ENCODE measurements around the gene MDM2. TPM values are rescaled to one million over a fixed set of nuclear protein-coding genes. Genes with fewer than 3 reads are reported as not detected.
A peak's percentile ranks its signal among the peaks of the same experiment; 100 is the strongest.
"Not testable (repeated sequence)": the region's sequence is repeated elsewhere in the genome, so short reads cannot be mapped to it uniquely, and the experiment has no call there.

MDM2 gene
- total RNA-seq, 4 donors from 2014 or later: 47.5 to 79.2 (median 57.4) TPM

GRCh38 chr12:68863109-68863770, 55.3 kb downstream of the MDM2 start:
- WGBS, 2 donors (ENCODE audit: low coverage in 1 of 2): 68 to 82% methylated on average over 4 to 5 of the region's 7 CpGs
- no peaks in the 10 kb centered on the region for H3K27me3 ChIP-seq
- H3K4me1 ChIP-seq: peaks cover 0 to 6% (median 0%) of the 10 kb centered on the region in 3 donors
- no peak for ATAC-seq
- TF ChIP-seq POLR2A (IDR thresholded peaks at IDR 0.05): no peak
- TF ChIP-seq EP300 (IDR thresholded peaks at IDR 0.05): no peak
- no peak for TF ChIP-seq POLR2AphosphoS5 (IDR thresholded peaks at IDR 0.05)
- no peak overlapping the region for H3K4me3 ChIP-seq
- no peak overlapping the region for H3K27ac ChIP-seq
- H3K36me3 ChIP-seq: peaks cover 0 to 7% of the 10 kb centered on the region in 2 donors
- no peaks in the 10 kb centered on the region for H3K9me3 ChIP-seq

- H3K36me3 ChIP-seq: peaks cover 0 to 11% of the 10 kb centered on the region in 2 donors
- not testable (repeated sequence) for ATAC-seq
These were observed 56.0 kb downstream of the MDM2 start for GRCh38 chr12:68863886-68864454.

GRCh38 chr12:68864604-68865003, 56.6 kb downstream of the MDM2 start:
- ATAC-seq: no peak
- WGBS, 2 donors (ENCODE audit: low coverage in 1 of 2): 88 to 93% methylated on average over 3 of the region's 3 CpGs
- Histone ChIP-seq H3K4me1 (peaks cover 0 to 6% (median 0%) of the 10 kb centered on the region in 3 donors), H3K9me3 (no peaks in the 10 kb centered on the region), H3K36me3 (peaks cover 0 to 13% of the 10 kb centered on the region in 2 donors), H3K27ac (no peak overlapping the region), H3K27me3 (no peaks in the 10 kb centered on the region), H3K4me3 (no peak overlapping the region)
- TF ChIP-seq POLR2AphosphoS5 (IDR thresholded peaks at IDR 0.05): no peak
- TF ChIP-seq CTCF (IDR thresholded peaks at IDR 0.05): no peak
- no peak for TF ChIP-seq EP300 (IDR thresholded peaks at IDR 0.05)
- TF ChIP-seq POLR2A (IDR thresholded peaks at IDR 0.05): no peak

More at GRCh38 chr12:68863886-68864454, 56.0 kb downstream of the MDM2 start:
- TF ChIP-seq CTCF (IDR thresholded peaks at IDR 0.05): peak; percentile 23 to 56 (median 52)
- H3K27me3 ChIP-seq, H3K4me3 ChIP-seq, H3K27ac ChIP-seq, H3K9me3 ChIP-seq, H3K4me1 ChIP-seq: not testable (repeated sequence)
- 34 to 81% methylated on average over 2 to 6 of the region's 8 CpGs for WGBS, 2 donors (ENCODE audit: low coverage in 1 of 2)

- WGBS, 2 donors (ENCODE audit: low coverage in 1 of 2): 73 to 100% methylated on average over 2 to 3 of the region's 9 CpGs
- peaks cover 0 to 6% (median 0%) of the 10 kb centered on the region in 3 donors for H3K4me1 ChIP-seq
- no peak for ATAC-seq
- H3K4me3 ChIP-seq: no peak overlapping the region
- no peak for TF ChIP-seq POLR2AphosphoS5 (IDR thresholded peaks at IDR 0.05)
- H3K27ac ChIP-seq: no peak overlapping the region
- H3K27me3 ChIP-seq: no peaks in the 10 kb centered on the region
- H3K9me3 ChIP-seq: no peaks in the 10 kb centered on the region
- H3K36me3 ChIP-seq: peaks cover 0 to 14% of the 10 kb centered on the region in 2 donors
These were observed 57.6 kb downstream of the MDM2 start for GRCh38 chr12:68865399-68866164.

- H3K4me3 ChIP-seq: no peak overlapping the region
- TF ChIP-seq POLR2A (IDR thresholded peaks at IDR 0.05) (no peak), POLR2AphosphoS5 (IDR thresholded peaks at IDR 0.05) (no peak), EP300 (IDR thresholded peaks at IDR 0.05) (no peak), CTCF (IDR thresholded peaks at IDR 0.05) (no peak)
- H3K4me1 ChIP-seq: peaks cover 0 to 6% (median 0%) of the 10 kb centered on the region in 3 donors
- no peak for ATAC-seq
- H3K27me3 ChIP-seq: no peaks in the 10 kb centered on the region
- H3K36me3 ChIP-seq: peaks cover 0 to 26% of the 10 kb centered on the region in 2 donors
- H3K27ac ChIP-seq: no peak overlapping the region
- WGBS, 2 donors (ENCODE audit: low coverage in 1 of 2): 46 to 49% methylated on average over 6 of the region's 6 CpGs
- H3K9me3 ChIP-seq: no peaks in the 10 kb centered on the region
These were observed 59.0 kb downstream of the MDM2 start for GRCh38 chr12:68866950-68867349.

Data from gastroesophageal sphincter (tissue), 4 donors.